GM19025 (cell line): ENCODE measurements around the gene ALPP.
"Not testable (repeated sequence)": the region's sequence is repeated elsewhere in the genome, so short reads cannot be mapped to it uniquely, and the experiment has no call there.

ENCODE experiments used
- ATAC-seq: cut with Tn5 transposase; IDR thresholded peaks from one replicate; pipeline ENCODE4 v1.9.1; 2021; ENCODE audit warnings: mild to moderate bottlenecking, low read depth, moderate library complexity; ENCODE audit not compliant: unreplicated experiment

The ALPP gene

DNA sequence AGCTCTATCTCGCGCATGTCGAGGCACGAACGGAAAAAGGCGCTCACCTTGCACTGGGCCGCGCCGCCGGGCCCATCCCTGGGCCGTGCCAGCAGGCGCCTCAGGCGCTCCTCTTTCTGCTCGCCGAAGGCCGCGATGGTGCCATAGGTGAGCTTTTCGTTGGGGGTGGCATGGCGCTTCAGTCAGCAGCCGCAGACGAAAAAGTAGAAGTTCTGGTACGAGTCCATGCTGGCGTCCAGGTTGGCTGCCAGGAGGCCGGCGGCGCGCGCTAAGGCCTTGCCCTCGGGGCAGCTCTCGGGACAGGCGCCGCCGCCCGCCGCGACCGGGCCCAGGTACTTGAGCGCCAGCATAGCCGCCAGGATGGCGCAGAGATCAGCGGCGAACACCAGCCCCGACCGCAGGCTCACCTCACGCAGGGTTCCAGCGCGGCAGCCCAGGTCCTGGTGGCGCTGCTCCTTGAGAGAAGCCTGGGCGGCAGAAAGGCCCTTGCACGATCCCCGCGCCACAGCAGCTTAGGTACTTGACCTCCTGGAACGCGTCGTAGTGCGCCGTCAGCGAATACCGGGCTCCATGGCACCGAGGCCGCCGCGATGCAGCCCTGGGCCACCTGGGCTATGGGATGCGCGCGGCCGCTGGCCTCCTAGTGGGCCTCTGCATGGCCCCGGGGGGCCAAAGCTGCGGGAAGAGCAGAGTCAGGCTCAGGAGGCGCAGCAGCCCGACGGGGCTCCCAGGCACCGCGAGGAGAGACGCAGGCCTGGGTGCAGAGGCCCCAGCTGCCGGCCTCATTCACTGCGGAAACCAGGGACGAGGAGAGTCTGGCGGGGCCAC lies 40.9 kb downstream of the ALPP start:
- ATAC-seq, result no peak

DNA sequence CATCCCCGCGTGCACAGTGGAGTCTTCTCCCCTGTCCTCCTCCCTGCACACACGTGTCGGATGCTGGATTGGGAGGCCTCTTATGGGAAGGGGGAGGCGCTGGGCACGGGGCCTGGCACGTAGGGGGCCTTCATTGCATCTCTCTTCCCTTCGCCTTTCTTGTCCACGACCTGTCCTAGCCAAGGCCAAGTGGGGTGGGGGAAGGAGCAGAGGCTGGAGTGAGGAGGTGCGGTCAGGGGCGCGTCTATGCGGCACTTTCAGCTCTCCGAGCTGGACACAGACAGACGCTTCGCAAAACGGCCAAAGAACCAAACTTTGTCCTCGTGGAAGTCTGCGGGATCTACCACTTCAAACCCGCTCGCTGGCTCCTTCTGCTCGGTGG lies 41.5 kb downstream of the ALPP start:
- ATAC-seq, result no peak

GRCh38 chr2:232420463-232421188 lies 42.1 kb downstream of the ALPP start:
- ATAC-seq, result no peak

DNA sequence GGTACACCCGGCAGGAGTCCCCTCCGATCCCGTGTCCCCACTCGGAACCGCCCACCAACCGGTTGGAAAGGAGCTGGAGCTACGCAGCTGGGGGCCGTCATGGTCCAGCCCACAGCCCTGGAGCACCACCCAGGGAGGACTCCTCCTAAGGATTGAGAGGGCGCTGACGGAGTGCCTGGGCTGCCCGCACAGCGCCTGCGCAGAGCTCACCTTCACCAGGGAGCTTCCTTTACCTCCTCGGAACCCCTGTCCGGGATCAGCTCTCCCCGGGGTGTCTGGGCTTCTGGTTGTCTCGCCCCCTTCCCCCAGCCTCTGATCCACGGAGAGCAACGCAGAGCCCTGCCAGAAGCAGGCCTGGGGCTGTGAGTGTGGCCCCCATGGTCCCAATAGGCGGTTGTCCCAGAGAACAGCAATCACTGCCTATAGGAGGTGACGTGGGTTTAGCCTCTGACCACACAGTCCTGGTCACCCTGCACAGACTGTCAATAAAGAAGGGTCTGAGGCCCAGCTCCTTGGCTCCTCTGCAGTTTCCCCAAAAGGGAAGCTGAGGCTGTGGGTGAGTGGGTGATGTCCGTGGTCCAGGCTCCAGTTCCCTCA lies 42.7 kb downstream of the ALPP start:
- no peak for ATAC-seq

DNA sequence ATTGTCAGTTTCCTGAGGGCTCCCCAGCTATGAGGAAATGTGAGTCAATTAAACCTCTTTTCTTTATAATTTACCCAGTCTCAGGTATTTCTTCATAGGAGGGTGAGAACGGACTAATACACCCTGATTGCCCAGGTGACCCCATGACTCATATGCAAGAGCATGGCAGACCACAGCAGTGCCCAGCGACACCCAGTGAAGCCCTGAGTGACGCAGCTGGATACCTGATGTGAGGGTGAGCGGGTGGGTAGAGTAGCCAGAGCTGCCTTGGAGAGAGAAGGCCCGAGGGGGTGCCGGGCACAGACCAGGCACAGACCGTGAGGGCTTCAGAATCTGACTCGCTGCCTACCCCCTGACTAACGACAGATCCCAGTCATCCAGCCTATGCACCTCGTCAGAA lies 43.5 kb downstream of the ALPP start:
- ATAC-seq, result no peak

DNA sequence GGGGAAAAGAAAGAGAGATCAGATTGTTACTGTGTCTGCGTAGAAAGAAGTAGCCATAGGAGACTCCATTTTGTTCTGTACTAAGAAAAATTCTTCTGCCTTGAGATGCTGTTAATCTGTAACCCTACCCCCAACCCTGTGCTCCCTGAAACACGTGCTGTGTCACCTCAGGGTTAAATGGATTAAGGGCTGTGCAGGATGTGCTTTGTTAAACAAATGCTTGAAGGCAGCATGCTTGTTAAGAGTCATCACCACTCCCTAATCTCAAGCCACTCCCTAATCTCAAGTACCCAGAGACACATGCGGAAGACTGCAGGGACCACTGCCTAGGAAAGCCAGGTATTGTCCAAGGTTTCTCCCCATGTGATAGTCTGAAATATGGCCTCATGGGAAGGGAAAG lies 44.4 kb downstream of the ALPP start:
- not testable (repeated sequence) for ATAC-seq

DNA sequence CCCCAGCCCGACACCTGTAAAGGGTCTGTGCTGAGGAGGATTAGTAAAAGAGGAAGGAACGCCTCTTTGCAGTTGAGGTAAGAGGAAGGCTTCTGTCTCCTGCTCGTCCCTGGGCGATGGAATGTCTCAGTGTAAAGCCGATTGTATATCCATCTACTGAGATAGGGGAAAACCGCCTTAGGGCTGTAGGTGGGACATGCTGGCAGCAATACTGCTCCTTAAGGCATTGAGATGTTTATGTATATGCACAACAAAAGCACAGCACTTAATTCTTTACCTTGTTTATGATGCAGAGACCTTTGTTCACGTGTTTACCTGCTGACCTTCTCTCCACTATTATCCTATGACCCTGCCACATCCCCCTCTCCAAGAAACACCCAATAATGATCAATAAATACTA lies 44.9 kb downstream of the ALPP start:
- not testable (repeated sequence) for ATAC-seq

- ATAC-seq, result no peak
These were observed 53.4 kb downstream of the ALPP start for GRCh38 chr2:232431705-232432590.
